HepG2 (cell line): ENCODE data around the gene RFTN1. TPM values are rescaled to one million over a fixed set of nuclear protein-coding genes. Genes with fewer than 3 reads are reported as not detected.

Experiments used
- ATAC-seq: fragments of 200-7000 bp; cut with Tn5 transposase; 3 replicates; pipeline ENCODE4 v1.9.1; 2020; ENCODE audit warnings: mild to moderate bottlenecking, moderate library complexity
- BruUV-seq: library from RNA; stranded (reverse); fragments of 400-500 nt; replicated peaks from 2 replicates; lab custom pipeline; 2021; lab: Mats Ljungman, UMichigan
- CTCF ChIA-PET: fragments of 300-600 bp; formaldehyde crosslinking; extraction: SDS; loops from one replicate; lab custom pipeline; 2021; ENCODE audit warnings: low total read pairs, inconsistent platforms, low intra/inter-chr PET ratio; lab: Yijun Ruan, JAX
- POLR2A ChIA-PET: fragments of 350-600 bp; sonication (Branson Sonifier 250); formaldehyde crosslinking; loops from one replicate; lab custom pipeline; 2020; ENCODE audit warnings: antibody characterized with exemption, inconsistent platforms; lab: Yijun Ruan, JAX
- DNase-seq: peaks from one replicate; pipeline ENCODE4 v3.0.0-alpha.2; 2015; ENCODE audit warnings: low spot score
- FAIRE-seq: peaks from 3 replicates; lab custom pipeline; 2011; peaks lifted over from hg19 to GRCh38; lab: Jason Lieb, UNC
- H2AFZ ChIP-seq: one replicate; pipeline ENCODE4 v1.6.1; 2011; ENCODE audit warnings: low read length, inconsistent platforms
- H3K27ac ChIP-seq: fragments of 300-600 bp; 3 replicates; pipeline ENCODE4 v1.8.0; 2011; ENCODE audit warnings: mixed run types, mild to moderate bottlenecking, mixed read lengths, low read length, inconsistent platforms; ENCODE audit not compliant: insufficient read depth; ENCODE audit errors: extremely low read length
- H3K27me3 ChIP-seq, 2 experiments: fragments of 200-600 bp in 1 of 2; 2 replicates in 1 of 2; 3 replicates in 1 of 2; pipeline versions ENCODE4 v1.6.0 to v1.8.0; 2011; ENCODE audit warnings: low read length in 2 of 2, mild to moderate bottlenecking in 2 of 2, moderate library complexity in 2 of 2, inconsistent platforms in 1 of 2; ENCODE audit not compliant: insufficient read depth in 2 of 2, control insufficient read depth in 1 of 2
- H3K36me3 ChIP-seq, 2 experiments: fragments of 200-600 bp in 1 of 2; replicated peaks in 1 of 2; 2 replicates in 1 of 2; 3 replicates in 1 of 2; pipeline versions ENCODE4 v1.5.1 to v1.8.0; 2011; ENCODE audit warnings: low read length in 2 of 2, inconsistent platforms in 1 of 2; ENCODE audit not compliant: insufficient read depth in 2 of 2, control insufficient read depth in 1 of 2
- H3K4me1 ChIP-seq: 2 replicates; pipeline ENCODE4 v1.5.1; 2012; ENCODE audit warnings: low read length, inconsistent platforms; ENCODE audit not compliant: insufficient read depth
- H3K4me2 ChIP-seq: 2 replicates; pipeline ENCODE4 v1.6.0; 2011; ENCODE audit warnings: low read depth, low read length, inconsistent platforms
- H3K4me3 ChIP-seq, 3 experiments: fragments of 200-600 bp in 1 of 3; sonication (generic), shearing (Covaris generic) in 1 of 3; replicated peaks in 1 of 3; 2 replicates each; pipeline ENCODE4 v1.5.1; 2011 to 2016; ENCODE audit warnings: low read length in 3 of 3, inconsistent platforms in 2 of 3, low read depth in 2 of 3, mild to moderate bottlenecking in 2 of 3, control low read depth in 1 of 3, mixed read lengths in 1 of 3; ENCODE audit not compliant: insufficient read depth in 1 of 3
- H3K79me2 ChIP-seq: one replicate; pipeline ENCODE4 v1.6.1; 2011; ENCODE audit warnings: low read length, inconsistent platforms; ENCODE audit not compliant: insufficient read depth
- H3K9ac ChIP-seq: 2 replicates; pipeline ENCODE4 v1.6.0; 2011; ENCODE audit warnings: mild to moderate bottlenecking, low read depth, low read length, inconsistent platforms; ENCODE audit not compliant: insufficient read depth
- H3K9me3 ChIP-seq: 2 replicates; pipeline ENCODE4 v1.5.1; 2012; ENCODE audit warnings: mild to moderate bottlenecking, low read length
- H4K20me1 ChIP-seq: 2 replicates; pipeline ENCODE4 v1.6.0; 2011; ENCODE audit warnings: inconsistent platforms, mild to moderate bottlenecking, low read length, moderate library complexity; ENCODE audit not compliant: insufficient read depth
- KLF16 ChIP-seq, 2 experiments: sonication (generic) in 1 of 2; formaldehyde crosslinking in 1 of 2; IDR thresholded peaks; 2 replicates each; pipeline versions ENCODE4 v1.6.1 to v1.8.0; 2016 to 2023; ENCODE audit warnings: missing genetic modification reagents in 2 of 2, missing compliant biosample characterization in 1 of 2
- PCBP1 ChIP-seq: fragments of 200-400 bp; formaldehyde crosslinking; IDR thresholded peaks from 2 replicates; pipeline ENCODE4 v1.6.1; 2017; ENCODE audit warnings: mild to moderate bottlenecking, low read depth, low read length, borderline replicate concordance
- SIN3B ChIP-seq: fragments of 150-350 bp; IDR thresholded peaks from 2 replicates; pipeline ENCODE4 v1.6.1; 2014; ENCODE audit warnings: low read length
- SKI ChIP-seq: fragments of 450-650 bp; IDR thresholded peaks from one replicate; pipeline ENCODE4 v1.6.1; 2018; ENCODE audit warnings: mild to moderate bottlenecking; ENCODE audit not compliant: partially characterized antibody
- SP140L ChIP-seq: sonication (generic); formaldehyde crosslinking; IDR thresholded peaks from 2 replicates; pipeline ENCODE4 v1.4.0; 2020; ENCODE audit warnings: missing genetic modification reagents, borderline replicate concordance
- TGIF2 ChIP-seq: IDR thresholded peaks from 2 replicates; pipeline ENCODE4 v1.6.1; 2016; ENCODE audit warnings: control low read depth, missing compliant biosample characterization
- ZBTB26 ChIP-seq: IDR thresholded peaks from 2 replicates; pipeline ENCODE4 v1.6.1; 2016; ENCODE audit warnings: missing compliant biosample characterization, missing genetic modification reagents, borderline replicate concordance
- ZNF282 ChIP-seq: fragments of 450-650 bp; IDR thresholded peaks from 2 replicates; pipeline ENCODE4 v1.6.1; 2018; ENCODE audit not compliant: partially characterized antibody
- ZNF326 ChIP-seq: sonication (generic); formaldehyde crosslinking; IDR thresholded peaks from 2 replicates; pipeline ENCODE4 v1.4.0; 2020; ENCODE audit warnings: missing genetic modification reagents, borderline replicate concordance
- ZNF644 ChIP-seq: IDR thresholded peaks from 2 replicates; pipeline ENCODE4 v1.6.1; 2016; ENCODE audit warnings: low read depth
- ZNF674 ChIP-seq: sonication (generic); formaldehyde crosslinking; IDR thresholded peaks from 2 replicates; pipeline ENCODE4 v1.5.0; 2020; ENCODE audit warnings: low read depth, mild to moderate bottlenecking, missing genetic modification reagents
- ZNF777 ChIP-seq: sonication (generic); formaldehyde crosslinking; IDR thresholded peaks from 2 replicates; pipeline ENCODE4 v1.4.0; 2020; ENCODE audit warnings: missing genetic modification reagents
- ZNF780A ChIP-seq: sonication (generic); formaldehyde crosslinking; IDR thresholded peaks from 2 replicates; pipeline ENCODE4 v1.8.0; 2022; ENCODE audit warnings: mild to moderate bottlenecking, missing genetic modification reagents, moderate library complexity
- WGBS: methylation state at CpG from one replicate; pipeline ENCODE4 v1.1.6; 2017; ENCODE audit warnings: low lambda C conversion rate; 5-methylcytosine and 5-hydroxymethylcytosine counted together
- in situ Hi-C: cut with HindIII; loops from 2 replicates; pipeline ENCODE4 v1.10.0; 2017; ENCODE audit warnings: low pct_unique_long_range_greater_than_20kb; ENCODE audit not compliant: extremely low pct_ligation_motif_present
- intact Hi-C: fragments of 100-400 bp; cut with micrococcal nuclease; formaldehyde crosslinking; loops from one replicate; pipeline ENCODE4 v1.10.0; 2022; ENCODE audit not compliant: unreplicated experiment
- polyA plus RNA-seq, 8 experiments: library from polyadenylated mRNA; depleted of rRNA in 3 of 8; stranded (reverse) in 7 of 8; unstranded in 1 of 8; fragments of >200 nt; fragmentation: Illumina TruSeq in 4 of 8; extraction: Trizol in 4 of 8; gene quantifications; 2 replicates each; pipeline versions ENCODE4 v1.2.1 to v1.2.3, GENCODE V29; 2011 to 2016; ENCODE audit warnings: low read depth in 4 of 8, missing spikeins in 1 of 8, mixed read lengths in 1 of 8; ENCODE audit not compliant: insufficient read depth in 1 of 8
- total RNA-seq, 5 experiments: library from RNA; depleted of rRNA; stranded (reverse); fragments of >200 nt; fragmentation: Illumina TruSeq; extraction: Trizol; gene quantifications; 2 replicates each; pipeline ENCODE4 v1.2.3, GENCODE V29; 2016; ENCODE audit warnings: low read depth in 1 of 5
- TF ChIP-seq, protein P1 (sequence below): sonication (generic); formaldehyde crosslinking; IDR thresholded peaks from 2 replicates; pipeline ENCODE4 v1.9.0; 2021; ENCODE audit warnings: missing genetic modification reagents, mild to moderate bottlenecking, borderline replicate concordance
- TF ChIP-seq, protein P2 (sequence below): sonication (generic); formaldehyde crosslinking; IDR thresholded peaks from 2 replicates; pipeline ENCODE4 v1.8.1; 2023; ENCODE audit warnings: mild to moderate bottlenecking, missing genetic modification reagents
- TF ChIP-seq, protein P3 (sequence below): sonication (generic); formaldehyde crosslinking; IDR thresholded peaks from 2 replicates; pipeline ENCODE4 v1.5.0; 2020; ENCODE audit warnings: mild to moderate bottlenecking, missing genetic modification reagents

The RFTN1 gene
- total and polyA plus RNA-seq, 2 of the 13 experiments (the other 11 are each of a cell fraction or from before 2014, with no cell fraction given) = not detected

- H3K4me2 ChIP-seq = no peak overlapping the region
- no peaks in the 10 kb centered on the region for H3K79me2 ChIP-seq
- WGBS = 62% methylated on average over 3 of the region's 3 CpGs
- no peak overlapping the region for H3K9ac ChIP-seq
- H2AFZ ChIP-seq = no peak overlapping the region
- H3K9me3 ChIP-seq = no peaks in the 10 kb centered on the region
- no peak overlapping the region for H3K4me3 ChIP-seq
- in situ Hi-C loops (no loop called here), intact Hi-C loops (no loop called here)
- no peak for TF ChIP-seq ZNF644
- no peak for TF ChIP-seq SKI
- no peak for TF ChIP-seq SP140L (CRISPR knock-in tag)
- TF ChIP-seq ZNF780A (CRISPR knock-in tag) = no peak
- TF ChIP-seq ZNF282 = no peak
- no peak for TF ChIP-seq ZNF777
- TF ChIP-seq ZBTB26 = no peak
- no peak for TF ChIP-seq SIN3B
- TF ChIP-seq PCBP1 = no peak
- TF ChIP-seq, protein P1, sequence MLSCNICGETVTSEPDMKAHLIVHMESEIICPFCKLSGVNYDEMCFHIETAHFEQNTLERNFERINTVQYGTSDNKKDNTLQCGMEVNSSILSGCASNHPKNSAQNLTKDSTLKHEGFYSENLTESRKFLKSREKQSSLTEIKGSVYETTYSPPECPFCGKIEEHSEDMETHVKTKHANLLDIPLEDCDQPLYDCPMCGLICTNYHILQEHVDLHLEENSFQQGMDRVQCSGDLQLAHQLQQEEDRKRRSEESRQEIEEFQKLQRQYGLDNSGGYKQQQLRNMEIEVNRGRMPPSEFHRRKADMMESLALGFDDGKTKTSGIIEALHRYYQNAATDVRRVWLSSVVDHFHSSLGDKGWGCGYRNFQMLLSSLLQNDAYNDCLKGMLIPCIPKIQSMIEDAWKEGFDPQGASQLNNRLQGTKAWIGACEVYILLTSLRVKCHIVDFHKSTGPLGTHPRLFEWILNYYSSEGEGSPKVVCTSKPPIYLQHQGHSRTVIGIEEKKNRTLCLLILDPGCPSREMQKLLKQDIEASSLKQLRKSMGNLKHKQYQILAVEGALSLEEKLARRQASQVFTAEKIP (CRISPR knock-in tag) = no peak
- TF ChIP-seq, protein P2, sequence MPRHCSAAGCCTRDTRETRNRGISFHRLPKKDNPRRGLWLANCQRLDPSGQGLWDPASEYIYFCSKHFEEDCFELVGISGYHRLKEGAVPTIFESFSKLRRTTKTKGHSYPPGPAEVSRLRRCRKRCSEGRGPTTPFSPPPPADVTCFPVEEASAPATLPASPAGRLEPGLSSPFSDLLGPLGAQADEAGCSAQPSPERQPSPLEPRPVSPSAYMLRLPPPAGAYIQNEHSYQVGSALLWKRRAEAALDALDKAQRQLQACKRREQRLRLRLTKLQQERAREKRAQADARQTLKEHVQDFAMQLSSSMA (CRISPR knock-in tag) = no peak
- TF ChIP-seq KLF16 (CRISPR knock-in tag; IDR thresholded peaks at IDR 0.05) = no peak
- no peak for TF ChIP-seq ZNF326 (CRISPR knock-in tag)
- TF ChIP-seq TGIF2 (CRISPR knock-in tag) = no peak
- TF ChIP-seq ZNF674 = no peak
- TF ChIP-seq, protein P3, sequence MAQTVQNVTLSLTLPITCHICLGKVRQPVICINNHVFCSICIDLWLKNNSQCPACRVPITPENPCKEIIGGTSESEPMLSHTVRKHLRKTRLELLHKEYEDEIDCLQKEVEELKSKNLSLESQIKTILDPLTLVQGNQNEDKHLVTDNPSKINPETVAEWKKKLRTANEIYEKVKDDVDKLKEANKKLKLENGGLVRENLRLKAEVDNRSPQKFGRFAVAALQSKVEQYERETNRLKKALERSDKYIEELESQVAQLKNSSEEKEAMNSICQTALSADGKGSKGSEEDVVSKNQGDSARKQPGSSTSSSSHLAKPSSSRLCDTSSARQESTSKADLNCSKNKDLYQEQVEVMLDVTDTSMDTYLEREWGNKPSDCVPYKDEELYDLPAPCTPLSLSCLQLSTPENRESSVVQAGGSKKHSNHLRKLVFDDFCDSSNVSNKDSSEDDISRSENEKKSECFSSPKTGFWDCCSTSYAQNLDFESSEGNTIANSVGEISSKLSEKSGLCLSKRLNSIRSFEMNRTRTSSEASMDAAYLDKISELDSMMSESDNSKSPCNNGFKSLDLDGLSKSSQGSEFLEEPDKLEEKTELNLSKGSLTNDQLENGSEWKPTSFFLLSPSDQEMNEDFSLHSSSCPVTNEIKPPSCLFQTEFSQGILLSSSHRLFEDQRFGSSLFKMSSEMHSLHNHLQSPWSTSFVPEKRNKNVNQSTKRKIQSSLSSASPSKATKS = no peak
- TF ChIP-seq, all 625 proteins: peak for 0
- ATAC-seq (peak; percentile 25; the same call in 1 of the 3 replicates), FAIRE-seq (no peak), DNase-seq (no peak)
- no peaks in the 10 kb centered on the region for H3K27me3 ChIP-seq
- H3K27ac ChIP-seq = no peak overlapping the region
- no TSS peak for BruUV-seq
- H4K20me1 ChIP-seq = no peaks in the 10 kb centered on the region
- ChIA-PET CTCF (no interaction called here), POLR2A (no interaction called here)
- no peaks in the 10 kb centered on the region for H3K36me3 ChIP-seq
- no peaks in the 10 kb centered on the region for H3K4me1 ChIP-seq
Observed at GRCh38 chr3:16373341-16373946, 140.1 kb downstream of the RFTN1 start.
